OCI-LY1 (cell line): ENCODE measurements around the gene BCKDHB.

ENCODE experiments used
- H2AFZ ChIP-seq: fragments of 200-600 bp; sonication (generic), shearing (Covaris generic); 2 replicates; pipeline ENCODE4 v1.6.0; 2014; ENCODE audit warnings: antibody characterized with exemption, mild to moderate bottlenecking, low read length
- H3F3A ChIP-seq: fragments of 200-600 bp; sonication (generic), shearing (Covaris generic); 2 replicates; pipeline ENCODE4 v1.6.0; 2014; ENCODE audit warnings: mild to moderate bottlenecking, antibody characterized with exemption, low read length, moderate library complexity; ENCODE audit not compliant: insufficient read depth
- H3K27ac ChIP-seq: fragments of 200-600 bp; sonication (generic); 2 replicates; pipeline ENCODE4 v1.5.1; 2014; ENCODE audit warnings: low read length, mixed run types, mild to moderate bottlenecking, low read depth; ENCODE audit not compliant: poor library complexity, severe bottlenecking
- H3K27me3 ChIP-seq: fragments of 200-600 bp; sonication (generic); 2 replicates; pipeline ENCODE4 v1.6.0; 2014; ENCODE audit warnings: antibody characterized with exemption, mild to moderate bottlenecking, low read length, moderate library complexity; ENCODE audit not compliant: insufficient read depth
- H3K36me3 ChIP-seq: fragments of 200-600 bp; sonication (generic); 2 replicates; pipeline ENCODE4 v1.6.1; 2014; ENCODE audit warnings: mild to moderate bottlenecking, antibody characterized with exemption, low read length, moderate library complexity, mixed read lengths; ENCODE audit not compliant: insufficient read depth
- H3K4me1 ChIP-seq: fragments of 200-600 bp; sonication (generic); 2 replicates; pipeline ENCODE4 v1.5.1; 2014; ENCODE audit warnings: mild to moderate bottlenecking, low read length, moderate library complexity; ENCODE audit not compliant: insufficient read depth, severe bottlenecking
- H3K4me2 ChIP-seq: fragments of 200-600 bp; sonication (generic), shearing (Covaris generic); 2 replicates; pipeline ENCODE4 v1.6.1; 2014; ENCODE audit warnings: low read length
- H3K4me3 ChIP-seq: fragments of 200-600 bp; sonication (generic); 2 replicates; pipeline ENCODE4 v1.5.1; 2014; ENCODE audit warnings: low read length, low read depth, mild to moderate bottlenecking, mixed read lengths; ENCODE audit not compliant: poor library complexity, severe bottlenecking
- H3K79me2 ChIP-seq: fragments of 200-600 bp; shearing (Covaris generic); 2 replicates; pipeline ENCODE4 v1.6.1; 2016; ENCODE audit warnings: mixed run types, low read length, mixed read lengths; ENCODE audit not compliant: insufficient read depth
- H3K9ac ChIP-seq: fragments of 200-600 bp; sonication (generic), shearing (Covaris generic); 2 replicates; pipeline ENCODE4 v1.6.1; 2014; ENCODE audit warnings: mild to moderate bottlenecking, low read length, mixed read lengths
- H3K9me2 ChIP-seq: fragments of 200-600 bp; sonication (generic), shearing (Covaris generic); 2 replicates; pipeline ENCODE4 v1.6.1; 2014; ENCODE audit warnings: low read depth, mild to moderate bottlenecking, low read length, mixed read lengths
- H3K9me3 ChIP-seq: fragments of 200-600 bp; shearing (Covaris generic); 2 replicates; pipeline ENCODE4 v1.6.1; 2014; ENCODE audit warnings: low read length, mixed read lengths
- H4K20me1 ChIP-seq: fragments of 200-600 bp; sonication (generic), shearing (Covaris generic); 2 replicates; pipeline ENCODE4 v1.6.0; 2016; ENCODE audit warnings: mild to moderate bottlenecking, low read length; ENCODE audit not compliant: insufficient read depth
- CTCF ChIP-seq: fragments of 200-600 bp; sonication (generic), shearing (Covaris generic); IDR thresholded peaks from 2 replicates; pipeline ENCODE4 v1.5.1; 2017; ENCODE audit warnings: mild to moderate bottlenecking, antibody characterized with exemption, low read length, moderate library complexity, mixed read lengths
- EZH2 ChIP-seq: fragments of 200-600 bp; sonication (generic), shearing (Covaris generic); IDR thresholded peaks from 2 replicates; pipeline ENCODE4 v1.8.0; 2017; ENCODE audit warnings: borderline replicate concordance, mixed run types, mild to moderate bottlenecking, antibody characterized with exemption, low read length, moderate library complexity, mixed read lengths

Gene BCKDHB

DNA sequence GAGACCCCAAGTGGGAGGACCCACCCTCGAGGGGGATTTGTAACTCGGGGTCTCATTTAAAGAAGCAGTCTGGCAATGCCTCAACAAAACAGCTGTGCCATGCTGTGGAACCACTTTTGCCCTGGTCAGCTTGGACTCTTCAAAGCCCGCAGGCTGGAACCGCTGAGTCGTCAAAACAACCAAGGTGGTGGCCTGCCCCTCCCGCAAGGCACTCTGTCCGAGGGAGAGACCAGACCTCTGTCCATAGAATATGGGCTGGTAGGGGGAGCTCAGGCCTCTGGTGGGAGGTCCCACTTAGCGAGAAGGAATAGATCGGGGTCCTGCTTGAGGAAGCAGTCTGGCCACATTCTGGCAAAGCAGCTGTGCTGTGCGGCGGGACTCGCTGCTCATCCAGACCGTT lies 208.1 kb downstream of the BCKDHB start:
- TF ChIP-seq EZH2, result no peak
- no peak for TF ChIP-seq CTCF
- Histone ChIP-seq H4K20me1 (no peaks in the 10 kb centered on the region), H3K27ac (no peak overlapping the region), H2AFZ (no peak overlapping the region), H3K4me2 (no peak overlapping the region), H3K4me3 (no peak overlapping the region), H3K36me3 (no peaks in the 10 kb centered on the region), H3K4me1 (no peaks in the 10 kb centered on the region), H3K9me3 (no peaks in the 10 kb centered on the region; the same call in 1 of the 2 replicates), H3K27me3 (no peaks in the 10 kb centered on the region), H3K9me2 (no peaks in the 10 kb centered on the region), H3F3A (no peaks in the 10 kb centered on the region), H3K9ac (no peak overlapping the region), H3K79me2 (no peaks in the 10 kb centered on the region)

DNA sequence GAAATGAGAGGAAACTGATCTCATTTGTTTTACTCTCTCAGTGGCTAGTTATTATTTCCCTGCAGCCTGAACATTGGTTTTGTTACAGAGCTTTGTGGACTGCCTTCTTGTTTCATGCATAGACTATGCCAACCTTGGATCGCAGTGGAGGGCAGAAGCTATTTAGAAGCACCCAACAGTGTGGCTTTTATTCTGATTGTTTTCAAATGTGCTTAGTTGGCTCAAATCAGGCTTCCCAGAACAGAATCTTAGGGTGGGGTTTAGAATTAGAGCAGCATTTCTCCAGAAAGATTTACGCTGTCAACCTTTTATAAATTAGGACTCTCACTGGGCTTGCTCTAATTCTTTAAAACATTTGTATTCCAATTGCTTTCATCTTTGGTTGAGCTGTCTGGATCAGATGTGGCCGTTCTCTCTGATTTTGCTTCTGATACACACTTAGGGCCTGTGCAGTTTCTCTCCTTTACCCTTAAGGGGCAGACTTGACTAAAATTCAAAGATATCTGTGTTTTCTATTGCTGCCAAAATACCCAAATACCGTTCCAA lies 210.3 kb downstream of the BCKDHB start:
- Histone ChIP-seq H3K36me3 (no peaks in the 10 kb centered on the region), H3K27ac (no peak overlapping the region), H3K9ac (no peak overlapping the region), H3K9me2 (no peaks in the 10 kb centered on the region), H3K79me2 (no peaks in the 10 kb centered on the region), H4K20me1 (no peaks in the 10 kb centered on the region), H3K4me3 (no peak overlapping the region), H3K9me3 (no peaks in the 10 kb centered on the region), H2AFZ (no peak overlapping the region), H3K4me2 (no peak overlapping the region), H3F3A (no peaks in the 10 kb centered on the region), H3K4me1 (no peaks in the 10 kb centered on the region), H3K27me3 (no peaks in the 10 kb centered on the region)
- TF ChIP-seq EZH2 (no peak), CTCF (no peak)

DNA sequence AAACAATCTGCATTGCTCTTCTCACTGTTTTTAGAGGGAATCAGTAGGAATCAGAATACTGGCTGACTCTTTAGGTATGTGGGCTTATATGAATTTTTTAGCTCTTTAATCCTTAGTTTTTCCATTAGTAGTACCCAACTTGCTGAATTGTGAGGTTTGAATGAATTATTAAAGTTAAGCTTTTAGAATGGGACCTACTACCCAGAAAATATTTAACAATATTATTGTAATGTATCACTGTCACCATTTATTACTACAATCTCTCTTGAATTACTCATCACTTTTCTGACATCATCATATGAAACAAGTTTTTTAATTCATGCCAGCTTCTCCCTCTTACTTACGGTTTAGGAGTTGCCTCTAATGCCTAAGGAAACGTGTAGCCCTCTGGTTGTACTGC lies 212.7 kb downstream of the BCKDHB start:
- no peak overlapping the region for H3K4me2 ChIP-seq
- TF ChIP-seq EZH2 (no peak), CTCF (no peak)
- no peaks in the 10 kb centered on the region for H3K9me2 ChIP-seq
- H3F3A ChIP-seq, result no peaks in the 10 kb centered on the region
- no peaks in the 10 kb centered on the region for H3K9me3 ChIP-seq
- H3K27me3 ChIP-seq, result no peaks in the 10 kb centered on the region
- no peak overlapping the region for H3K9ac ChIP-seq
- H3K36me3 ChIP-seq, result no peaks in the 10 kb centered on the region
- no peaks in the 10 kb centered on the region for H4K20me1 ChIP-seq
- H3K4me1 ChIP-seq, result no peaks in the 10 kb centered on the region
- H2AFZ ChIP-seq, result no peak overlapping the region
- no peak overlapping the region for H3K27ac ChIP-seq
- H3K79me2 ChIP-seq, result no peaks in the 10 kb centered on the region
- H3K4me3 ChIP-seq, result no peak overlapping the region
